Measurements from ENCODE around the gene TOX2. TPM values are rescaled to one million over a fixed set of nuclear protein-coding genes. Genes with fewer than 3 reads are reported as not detected.

TOX2 gene
- total and polyA plus RNA-seq, 9 donors = 0.69 to 5.6 (median 1.8) TPM

GRCh38 chr20:44034965-44035635 lies 120.4 kb downstream of the TOX2 start:
- H3K27me3 ChIP-seq = no peaks in the 10 kb centered on the region
- no peak overlapping the region for H3K27ac ChIP-seq
- TF ChIP-seq CTCF (IDR thresholded peaks at IDR 0.05) (no peak), POLR2A (IDR thresholded peaks at IDR 0.05) (no peak), EP300 (IDR thresholded peaks at IDR 0.05) (no peak)
- no peaks in the 10 kb centered on the region for H3K9me3 ChIP-seq
- WGBS, 3 donors = 71 to 82% (median 77%) methylated on average over 12 of the region's 12 CpGs
- intact Hi-C loops (cut with DNase I) = no loop called here
- H3K4me1 ChIP-seq (ENCODE audit: insufficient read depth) = no peaks in the 10 kb centered on the region
- no peak overlapping the region for H3K4me3 ChIP-seq
- H3K36me3 ChIP-seq = no peaks in the 10 kb centered on the region
- no peak for DNase-seq

- 56 to 64% (median 62%) methylated on average over 8 of the region's 8 CpGs for WGBS, 3 donors
- Histone ChIP-seq H3K9me3 (no peaks in the 10 kb centered on the region), H3K27me3 (no peaks in the 10 kb centered on the region), H3K36me3 (no peaks in the 10 kb centered on the region), H3K4me3 (no peak overlapping the region), H3K4me1 (ENCODE audit: insufficient read depth) (no peaks in the 10 kb centered on the region), H3K27ac (no peak overlapping the region)
- TF ChIP-seq POLR2A (IDR thresholded peaks at IDR 0.05) (no peak), CTCF (IDR thresholded peaks at IDR 0.05) (no peak), EP300 (IDR thresholded peaks at IDR 0.05) (no peak)
- intact Hi-C loops (cut with DNase I) = no loop called here
- no peak for DNase-seq
Measured at GRCh38 chr20:44035924-44036323, 121.3 kb downstream of the TOX2 start.

- Histone ChIP-seq H3K4me3 (no peak overlapping the region), H3K4me1 (ENCODE audit: insufficient read depth) (no peaks in the 10 kb centered on the region), H3K9me3 (no peaks in the 10 kb centered on the region), H3K27me3 (no peaks in the 10 kb centered on the region), H3K27ac (no peak overlapping the region), H3K36me3 (no peaks in the 10 kb centered on the region)
- 81 to 88% (median 83%) methylated on average over 4 of the region's 4 CpGs for WGBS, 3 donors
- TF ChIP-seq CTCF (IDR thresholded peaks at IDR 0.05) (no peak), EP300 (IDR thresholded peaks at IDR 0.05) (no peak), POLR2A (IDR thresholded peaks at IDR 0.05) (no peak)
- intact Hi-C loops (cut with DNase I) = no loop called here
- no peak for DNase-seq
Measured at GRCh38 chr20:44036441-44036840, 121.8 kb downstream of the TOX2 start.

GRCh38 chr20:44038681-44039123 lies 124.0 kb downstream of the TOX2 start:
- DNase-seq = no peak
- Histone ChIP-seq H3K27me3 (no peaks in the 10 kb centered on the region), H3K27ac (no peak overlapping the region), H3K4me3 (no peak overlapping the region), H3K36me3 (no peaks in the 10 kb centered on the region), H3K4me1 (ENCODE audit: insufficient read depth) (no peaks in the 10 kb centered on the region), H3K9me3 (no peaks in the 10 kb centered on the region)
- intact Hi-C loops (cut with DNase I) = no loop called here
- 8 to 11% (median 9%) methylated on average over 15 of the region's 15 CpGs for WGBS, 3 donors
- TF ChIP-seq POLR2A (IDR thresholded peaks at IDR 0.05) = no peak
- TF ChIP-seq CTCF (IDR thresholded peaks at IDR 0.05) = no peak
- no peak for TF ChIP-seq EP300 (IDR thresholded peaks at IDR 0.05)

Data from ovary (tissue), 9 donors.